Lung (tissue), 12 donors: ENCODE data around the gene ARFIP1. TPM values are rescaled to one million over a fixed set of nuclear protein-coding genes. Genes with fewer than 3 reads are reported as not detected.
"Not testable (repeated sequence)": the region's sequence is repeated elsewhere in the genome, so short reads cannot be mapped to it uniquely, and the experiment has no call there.

Experiments
- ATAC-seq: fragments of 200-7000 bp; cut with Tn5 transposase; one replicate; pipeline ENCODE4 v1.9.1; 2020; ENCODE audit warnings: moderate number of reproducible peaks; ENCODE audit not compliant: insufficient read depth, low FRiP score
- DNase-seq, 3 donors: peaks; one replicate each; pipeline ENCODE4 v3.0.0-alpha.2; 2013 to 2017
- H3K27ac ChIP-seq, 2 donors: one replicate each; pipeline ENCODE4 v1.5.1; 2013; ENCODE audit warnings: mild to moderate bottlenecking in 2 of 2, moderate library complexity in 2 of 2, control low read depth in 1 of 2, inconsistent platforms in 1 of 2, low read depth in 1 of 2, low read length in 1 of 2
- H3K27me3 ChIP-seq, 3 donors: one replicate each; pipeline ENCODE4 v1.5.1; 2013; ENCODE audit warnings: low read length in 2 of 3; ENCODE audit not compliant: control insufficient read depth in 3 of 3, insufficient read depth in 3 of 3
- H3K36me3 ChIP-seq, 4 donors: one replicate each; pipeline ENCODE4 v1.5.1; 2013; ENCODE audit warnings: low read length in 4 of 4, mild to moderate bottlenecking in 1 of 4, moderate library complexity in 1 of 4; ENCODE audit not compliant: control insufficient read depth in 4 of 4, insufficient read depth in 4 of 4
- H3K4me1 ChIP-seq, 5 donors: one replicate each; pipeline ENCODE4 v1.5.1; 2013; ENCODE audit warnings: low read length in 5 of 5, mild to moderate bottlenecking in 2 of 5, moderate library complexity in 1 of 5; ENCODE audit not compliant: control insufficient read depth in 5 of 5, insufficient read depth in 5 of 5
- H3K4me3 ChIP-seq: one replicate; pipeline ENCODE4 v1.5.1; 2013; ENCODE audit warnings: mild to moderate bottlenecking, control low read depth, moderate library complexity
- H3K9ac ChIP-seq, 2 donors: one replicate each; pipeline ENCODE4 v1.5.1; 2013; ENCODE audit warnings: low read length in 2 of 2, control low read depth in 1 of 2; ENCODE audit not compliant: insufficient read depth in 1 of 2
- H3K9me3 ChIP-seq, 4 donors: one replicate each; pipeline ENCODE4 v1.5.1; 2013; ENCODE audit warnings: low read length in 3 of 4, mild to moderate bottlenecking in 1 of 4, moderate library complexity in 1 of 4; ENCODE audit not compliant: control insufficient read depth in 4 of 4, insufficient read depth in 3 of 4
- CTCF ChIP-seq: IDR thresholded peaks from 2 replicates; pipeline ENCODE4 v1.5.1; 2012; ENCODE audit warnings: mild to moderate bottlenecking; ENCODE audit errors: control extremely low read depth, extremely low read depth
- WGBS, 2 donors: extraction: QIAGEN DNeasy Blood & Tissue Kit; methylation state at CpG; one replicate each; pipeline ENCODE4 v1.1.7; 2013; 5-methylcytosine and 5-hydroxymethylcytosine counted together
- polyA plus RNA-seq, 2 donors: library from polyadenylated mRNA; stranded (reverse); fragments of 200-250 nt; gene quantifications; one replicate each; pipeline ENCODE4 v1.2.1, GENCODE V29; 2013
- total RNA-seq, 2 donors: library from RNA; depleted of rRNA in 1 of 2; stranded (reverse); fragments of >200 nt in 1 of 2; gene quantifications; one replicate each; pipeline ENCODE4 v1.2.1, GENCODE V29; 2014 to 2021
- donor health status: control.
- donor health status: control.
- donor health status: Bipolar disorder and iron deficiency.
- donor health status: healthy.
- donor health status: DM: yes; HTN: yes; CAD: no.

The ARFIP1 gene
- total and polyA plus RNA-seq, 4 donors, result 20.9 to 65.8 (median 25.1) TPM

DNA sequence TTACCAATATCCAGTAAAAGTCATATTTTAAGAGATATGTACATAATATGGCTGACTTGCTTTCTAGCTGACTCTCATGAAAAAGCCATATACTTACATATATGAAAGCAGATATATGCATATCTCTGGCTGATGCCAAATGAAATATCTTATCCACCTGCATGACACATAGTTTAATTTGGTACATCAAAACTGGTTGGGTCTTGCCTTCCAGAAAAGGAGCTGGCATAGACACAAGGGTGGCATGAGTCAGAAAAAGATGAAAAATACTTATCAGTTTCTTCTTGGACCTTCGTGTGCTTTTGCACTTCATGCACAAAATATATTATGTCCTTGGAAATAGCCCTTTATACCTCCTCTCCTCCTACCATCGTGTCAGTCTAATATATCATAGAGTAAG, 32.3 kb upstream of the ARFIP1 start:
- no peaks in the 10 kb centered on the region for H3K36me3 ChIP-seq
- no peak for ATAC-seq
- H3K4me3 ChIP-seq, result no peak overlapping the region
- WGBS, 2 donors, result 75 to 84% methylated on average over 2 of the region's 2 CpGs
- TF ChIP-seq CTCF, result no peak
- no peak overlapping the region for H3K27ac ChIP-seq
- H3K9me3 ChIP-seq, result peaks cover 0 to 11% (median 0%) of the 10 kb centered on the region in 4 donors
- H3K27me3 ChIP-seq, result no peaks in the 10 kb centered on the region
- no peak overlapping the region for H3K9ac ChIP-seq
- H3K4me1 ChIP-seq, result no peaks in the 10 kb centered on the region
- no peak for DNase-seq

DNA sequence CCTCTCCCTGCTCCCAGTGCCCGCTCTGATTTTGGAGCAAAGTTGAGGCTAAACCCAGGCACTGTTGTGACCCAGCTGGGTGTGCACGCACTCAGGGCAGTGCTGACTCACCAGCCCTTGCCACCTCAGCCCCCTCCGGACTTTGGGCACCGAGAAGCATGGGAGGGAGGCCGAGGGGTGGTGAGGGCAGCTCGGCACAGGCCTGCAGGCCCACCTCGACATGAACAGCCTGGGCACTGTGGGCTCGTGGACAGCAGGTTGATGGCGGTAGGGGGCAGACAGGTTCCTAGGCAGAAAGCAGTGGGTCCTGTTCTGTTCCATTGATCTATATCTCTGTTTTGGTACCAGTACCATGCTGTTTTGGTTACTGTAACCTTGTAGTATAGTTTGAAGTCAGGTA, 31.1 kb upstream of the ARFIP1 start:
- DNase-seq, result no peak
- Histone ChIP-seq H3K27me3 (no peaks in the 10 kb centered on the region), H3K36me3 (no peaks in the 10 kb centered on the region), H3K27ac (no peak overlapping the region), H3K4me1 (no peaks in the 10 kb centered on the region), H3K9ac (no peak overlapping the region), H3K4me3 (no peak overlapping the region), H3K9me3 (peaks cover 0 to 11% (median 0%) of the 10 kb centered on the region in 4 donors)
- whole genome bisulfite sequencing, 2 donors, result 95 to 96% methylated on average over 9 of the region's 9 CpGs
- no peak for TF ChIP-seq CTCF
- no peak for ATAC-seq

GRCh38 chr4:152763796-152764195, 16.0 kb upstream of the ARFIP1 start:
- Histone ChIP-seq H3K9me3 (no peaks in the 10 kb centered on the region), H3K27ac (no peak overlapping the region), H3K4me3 (no peak overlapping the region), H3K36me3 (no peaks in the 10 kb centered on the region), H3K9ac (no peak overlapping the region), H3K4me1 (no peaks in the 10 kb centered on the region), H3K27me3 (no peaks in the 10 kb centered on the region)
- DNase-seq (no peak), ATAC-seq (no peak)
- 95 to 100% methylated on average over 1 of the region's 1 CpG for WGBS, 2 donors
- no peak for TF ChIP-seq CTCF

GRCh38 chr4:152765069-152765737, 14.6 kb upstream of the ARFIP1 start:
- not testable (repeated sequence) for H3K9me3 ChIP-seq, DNase-seq, H3K36me3 ChIP-seq, H3K27ac ChIP-seq, H3K9ac ChIP-seq, H3K4me1 ChIP-seq, H3K4me3 ChIP-seq, H3K27me3 ChIP-seq, ATAC-seq
- WGBS, 2 donors, result 93 to 94% methylated on average over 46 to 54 of the region's 54 CpGs
